Omental fat pad (tissue), 4 donors: ENCODE measurements around the gene ITM2C. TPM values are rescaled to one million over a fixed set of nuclear protein-coding genes. Genes with fewer than 3 reads are reported as not detected.

Experiments
- ATAC-seq: fragments of 150-250 bp; one replicate; pipeline ENCODE4 v1.9.1; 2016; ENCODE audit warnings: mild to moderate bottlenecking, moderate library complexity; ENCODE audit not compliant: low FRiP score
- DNase-seq: peaks from one replicate; pipeline ENCODE4 v3.0.0-alpha.2; 2019; ENCODE audit warnings: low spot score
- total RNA-seq, 4 donors: library from RNA; depleted of rRNA; stranded (reverse); fragments of >200 nt; gene quantifications; one replicate each; pipeline ENCODE4 v1.1.0, GENCODE V29; 2016
- TF ChIP-seq, protein P1 (sequence below), 3 donors: fragments of 450-650 bp; IDR thresholded peaks; one replicate each; pipeline ENCODE4 v1.5.1; 2016 to 2017; ENCODE audit warnings: antibody characterized with exemption in 3 of 3, mild to moderate bottlenecking in 3 of 3, moderate library complexity in 2 of 3

The ITM2C gene
- total RNA-seq, 4 donors from 2014 or later = 17.9 to 35.9 (median 28.8) TPM

DNA sequence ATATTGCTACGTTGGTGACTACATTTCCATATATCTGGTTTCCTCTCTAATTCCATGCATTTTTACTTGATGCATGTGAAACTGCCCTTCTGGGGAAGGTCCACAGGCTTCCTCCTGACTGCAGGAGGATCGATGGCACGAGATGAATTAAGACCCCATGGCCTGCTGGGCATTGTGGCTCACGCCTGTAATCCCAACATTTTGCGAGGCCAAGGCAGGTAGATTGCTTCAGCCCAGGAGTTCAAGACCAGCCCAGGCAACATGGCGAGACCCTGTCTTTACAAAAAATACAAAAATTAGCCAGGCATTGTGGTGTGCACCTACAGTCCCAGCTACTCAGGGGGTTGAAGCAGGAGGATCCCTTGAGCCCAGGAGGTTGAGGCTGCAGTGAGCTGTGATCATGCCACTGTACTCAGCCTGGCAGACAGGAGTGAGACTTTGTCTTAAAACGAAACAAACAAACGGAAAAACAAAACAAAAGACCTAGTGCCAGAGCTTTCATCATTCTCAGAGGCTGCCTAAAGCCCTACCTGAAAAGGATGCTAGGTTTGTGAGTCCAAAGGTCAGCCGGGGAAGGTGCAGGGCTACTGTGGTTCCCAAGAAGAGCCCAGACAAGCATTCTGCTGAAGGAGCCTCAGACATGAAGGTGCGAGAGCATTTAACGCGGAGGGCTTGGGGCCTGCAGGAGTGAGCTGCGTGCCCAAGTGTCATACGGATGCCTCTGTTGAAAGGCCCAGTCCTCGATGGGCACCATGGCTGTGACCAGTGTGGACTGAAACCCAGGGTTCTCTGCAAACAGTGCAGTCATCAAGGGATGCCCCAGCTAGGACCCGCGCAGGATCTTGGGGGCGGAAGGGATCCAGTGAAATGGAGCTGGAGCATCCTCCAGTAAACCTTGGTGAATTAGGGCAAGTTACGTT lies 38.7 kb downstream of the ITM2C start:
- no peak for DNase-seq
- ATAC-seq = no peak
- TF ChIP-seq, protein P1, sequence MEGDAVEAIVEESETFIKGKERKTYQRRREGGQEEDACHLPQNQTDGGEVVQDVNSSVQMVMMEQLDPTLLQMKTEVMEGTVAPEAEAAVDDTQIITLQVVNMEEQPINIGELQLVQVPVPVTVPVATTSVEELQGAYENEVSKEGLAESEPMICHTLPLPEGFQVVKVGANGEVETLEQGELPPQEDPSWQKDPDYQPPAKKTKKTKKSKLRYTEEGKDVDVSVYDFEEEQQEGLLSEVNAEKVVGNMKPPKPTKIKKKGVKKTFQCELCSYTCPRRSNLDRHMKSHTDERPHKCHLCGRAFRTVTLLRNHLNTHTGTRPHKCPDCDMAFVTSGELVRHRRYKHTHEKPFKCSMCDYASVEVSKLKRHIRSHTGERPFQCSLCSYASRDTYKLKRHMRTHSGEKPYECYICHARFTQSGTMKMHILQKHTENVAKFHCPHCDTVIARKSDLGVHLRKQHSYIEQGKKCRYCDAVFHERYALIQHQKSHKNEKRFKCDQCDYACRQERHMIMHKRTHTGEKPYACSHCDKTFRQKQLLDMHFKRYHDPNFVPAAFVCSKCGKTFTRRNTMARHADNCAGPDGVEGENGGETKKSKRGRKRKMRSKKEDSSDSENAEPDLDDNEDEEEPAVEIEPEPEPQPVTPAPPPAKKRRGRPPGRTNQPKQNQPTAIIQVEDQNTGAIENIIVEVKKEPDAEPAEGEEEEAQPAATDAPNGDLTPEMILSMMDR (IDR thresholded peaks at IDR 0.05) = no peak

- TF ChIP-seq, protein P1 (IDR thresholded peaks at IDR 0.05) = no peak
- no peak for ATAC-seq
- no peak for DNase-seq
Measured at GRCh38 chr2:230904856-230905447, 40.2 kb downstream of the ITM2C start.

GRCh38 chr2:230905448-230906421 lies 41.0 kb downstream of the ITM2C start:
- ATAC-seq = no peak
- no peak for DNase-seq
- TF ChIP-seq, protein P1 (IDR thresholded peaks at IDR 0.05) = no peak

- DNase-seq (no peak), ATAC-seq (no peak)
- TF ChIP-seq, protein P1 (IDR thresholded peaks at IDR 0.05) = no peak
Measured at GRCh38 chr2:230906471-230907230, 41.9 kb downstream of the ITM2C start.

DNA sequence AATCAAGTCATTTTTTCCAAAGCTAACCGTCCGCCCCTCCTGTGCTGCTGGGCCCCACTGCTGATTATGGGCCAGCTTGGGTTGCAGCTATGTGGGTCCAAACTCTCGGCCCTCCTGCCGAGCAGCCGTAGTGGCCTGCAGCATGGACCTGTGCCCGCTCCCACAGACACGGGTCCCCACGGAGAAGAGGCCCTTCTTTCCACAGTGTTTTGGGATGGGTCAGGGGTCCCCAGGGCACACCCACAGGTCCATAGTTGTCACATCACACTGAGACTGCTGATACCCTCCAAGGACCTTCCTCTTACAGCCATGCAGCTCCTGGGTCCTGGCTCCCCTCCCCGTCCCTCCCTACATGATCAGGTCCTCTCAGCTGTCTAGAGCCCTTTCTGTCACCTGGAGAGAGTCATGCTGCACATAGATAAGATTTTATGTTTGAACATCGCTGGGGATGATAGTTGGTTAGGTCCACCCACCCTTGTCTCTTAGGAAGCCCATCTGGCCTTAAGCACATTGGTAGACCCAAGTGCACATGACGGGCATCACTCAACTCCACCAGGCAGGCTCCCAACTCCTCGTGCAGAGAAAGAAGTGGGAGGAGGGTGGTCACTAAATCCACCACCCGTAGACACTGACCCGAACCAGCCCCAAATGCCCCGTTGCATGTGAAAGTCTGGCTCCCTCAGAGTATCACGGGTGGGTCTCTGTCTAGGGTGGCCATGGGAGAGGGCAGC lies 42.8 kb downstream of the ITM2C start:
- TF ChIP-seq, protein P1 (IDR thresholded peaks at IDR 0.05) = no peak
- ATAC-seq = no peak
- DNase-seq = no peak
